DMS 273 (cell line): ENCODE measurements around the gene DDR2.

Experiments used
- DNase-seq: peaks from one replicate; lab custom pipeline; 2025; ENCODE audit not compliant: unreplicated experiment; lab: John Stamatoyannopoulos, UW

Gene DDR2

GRCh38 chr1:162629077-162629627 lies 3.1 kb upstream of the DDR2 start:
- no peak for DNase-seq

- peak; percentile 22 for DNase-seq
Measured at GRCh38 chr1:162629651-162630050, 2.6 kb upstream of the DDR2 start.

- DNase-seq: peak; percentile 75
Measured at GRCh38 chr1:162631546-162632191, 595 bp upstream of the DDR2 start.

GRCh38 chr1:162632698-162633080 lies 425 bp downstream of the DDR2 start:
- peak; percentile 59 for DNase-seq

- DNase-seq: peak; percentile 73
Measured at GRCh38 chr1:162633081-162633762, 958 bp downstream of the DDR2 start.

GRCh38 chr1:162635418-162635817 lies 3.2 kb downstream of the DDR2 start:
- no peak for DNase-seq

GRCh38 chr1:162639718-162640117 lies 7.5 kb downstream of the DDR2 start:
- no peak for DNase-seq

- no peak for DNase-seq
Measured at GRCh38 chr1:162641114-162641513, 8.8 kb downstream of the DDR2 start.

GRCh38 chr1:162644986-162645314 lies 12.7 kb downstream of the DDR2 start:
- DNase-seq: no peak

GRCh38 chr1:162645666-162646065 lies 13.4 kb downstream of the DDR2 start:
- DNase-seq: no peak

GRCh38 chr1:162649583-162649982 lies 17.3 kb downstream of the DDR2 start:
- peak; percentile 27 for DNase-seq

GRCh38 chr1:162654915-162655620 lies 22.8 kb downstream of the DDR2 start:
- DNase-seq: no peak

- DNase-seq: no peak
Measured at GRCh38 chr1:162656266-162656665, 24.0 kb downstream of the DDR2 start.

GRCh38 chr1:162660574-162660973 lies 28.3 kb downstream of the DDR2 start:
- DNase-seq: peak; percentile 63

GRCh38 chr1:162661336-162661735 lies 29.1 kb downstream of the DDR2 start:
- DNase-seq: peak; percentile 65

GRCh38 chr1:162662013-162662412 lies 29.7 kb downstream of the DDR2 start:
- no peak for DNase-seq

GRCh38 chr1:162663086-162663485 lies 30.8 kb downstream of the DDR2 start:
- peak; percentile 22 for DNase-seq

GRCh38 chr1:162663589-162664106 lies 31.4 kb downstream of the DDR2 start:
- peak; percentile 61 for DNase-seq

GRCh38 chr1:162666006-162666645 lies 33.9 kb downstream of the DDR2 start:
- DNase-seq: peak; percentile 50

- no peak for DNase-seq
Measured at GRCh38 chr1:162667381-162668080, 35.3 kb downstream of the DDR2 start.
